ENCODE results near the gene LRRFIP2.

- TF ChIP-seq CTCF (conservative IDR thresholded peaks at IDR 0.05) (no peak), EZH2 (IDR thresholded peaks at IDR 0.05; ENCODE audit: low read depth) (no peak)
These were observed 10.9 kb downstream of the LRRFIP2 start for GRCh38 chr3:37163262-37164015.

All from PC-9 (cell line).